Superior temporal gyrus (tissue), 1 donor: ENCODE measurements around the gene PSMD2.

Experiments used
- DNase-seq: peaks from one replicate; pipeline ENCODE4 v3.0.0-alpha.2; 2016; ENCODE audit errors: extremely low spot score

Gene PSMD2

DNA sequence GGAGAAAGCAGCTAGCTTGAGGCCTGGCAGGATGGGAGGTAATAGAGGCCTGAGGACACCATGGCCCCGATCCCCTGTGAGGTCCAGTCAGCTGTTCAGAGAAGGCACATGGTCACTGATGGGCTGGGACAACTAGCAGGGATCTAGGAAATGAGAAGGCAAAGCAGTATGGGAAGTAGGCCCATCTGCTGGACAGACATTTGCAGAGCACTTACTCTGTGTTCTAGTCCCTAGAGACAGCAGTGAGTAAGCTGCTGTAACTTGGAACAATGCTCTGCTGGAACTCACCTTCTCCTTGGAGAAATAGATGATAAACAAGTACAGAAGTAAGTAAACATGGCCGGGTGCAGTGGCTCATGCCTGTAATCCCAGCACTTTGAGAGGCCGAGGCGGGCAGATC is 16.1 kb upstream of the PSMD2 start:
- no peak for DNase-seq

- no peak for DNase-seq
Measured at GRCh38 chr3:184283681-184284080, 15.4 kb upstream of the PSMD2 start.

- DNase-seq = peak; percentile 81
Measured at GRCh38 chr3:184284696-184285095, 14.3 kb upstream of the PSMD2 start.

- DNase-seq = peak; percentile 34
Measured at GRCh38 chr3:184289426-184289938, 9.6 kb upstream of the PSMD2 start.

- no peak for DNase-seq
Measured at GRCh38 chr3:184290331-184290730, 8.7 kb upstream of the PSMD2 start.

DNA sequence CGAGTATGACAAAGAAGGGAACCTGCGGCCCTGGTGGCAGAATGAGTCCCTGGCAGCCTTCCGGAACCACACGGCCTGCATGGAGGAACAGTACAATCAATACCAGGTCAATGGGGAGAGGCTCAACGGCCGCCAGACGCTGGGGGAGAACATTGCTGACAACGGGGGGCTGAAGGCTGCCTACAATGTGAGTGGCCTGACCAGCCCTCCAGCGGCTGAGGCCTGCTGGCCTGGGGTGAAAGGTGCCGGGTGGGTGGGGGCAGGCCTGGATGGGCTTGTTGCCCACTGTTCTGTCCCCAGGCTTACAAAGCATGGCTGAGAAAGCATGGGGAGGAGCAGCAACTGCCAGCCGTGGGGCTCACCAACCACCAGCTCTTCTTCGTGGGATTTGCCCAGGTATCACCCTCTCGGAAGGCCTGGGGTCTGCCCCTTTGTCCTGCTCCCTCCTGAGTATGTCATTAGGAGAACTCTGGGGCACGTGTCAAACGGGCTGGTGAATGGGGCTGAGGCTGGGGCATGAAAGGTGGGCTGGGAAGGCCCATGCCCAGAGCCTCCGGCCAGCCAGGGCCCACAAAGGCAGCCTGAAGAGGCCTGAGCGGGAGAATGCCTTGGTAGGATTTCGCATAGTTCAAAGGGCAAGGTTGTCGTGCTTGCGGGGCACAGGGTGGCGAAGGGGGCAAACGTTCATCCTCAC is 7.8 kb upstream of the PSMD2 start:
- DNase-seq = no peak

DNA sequence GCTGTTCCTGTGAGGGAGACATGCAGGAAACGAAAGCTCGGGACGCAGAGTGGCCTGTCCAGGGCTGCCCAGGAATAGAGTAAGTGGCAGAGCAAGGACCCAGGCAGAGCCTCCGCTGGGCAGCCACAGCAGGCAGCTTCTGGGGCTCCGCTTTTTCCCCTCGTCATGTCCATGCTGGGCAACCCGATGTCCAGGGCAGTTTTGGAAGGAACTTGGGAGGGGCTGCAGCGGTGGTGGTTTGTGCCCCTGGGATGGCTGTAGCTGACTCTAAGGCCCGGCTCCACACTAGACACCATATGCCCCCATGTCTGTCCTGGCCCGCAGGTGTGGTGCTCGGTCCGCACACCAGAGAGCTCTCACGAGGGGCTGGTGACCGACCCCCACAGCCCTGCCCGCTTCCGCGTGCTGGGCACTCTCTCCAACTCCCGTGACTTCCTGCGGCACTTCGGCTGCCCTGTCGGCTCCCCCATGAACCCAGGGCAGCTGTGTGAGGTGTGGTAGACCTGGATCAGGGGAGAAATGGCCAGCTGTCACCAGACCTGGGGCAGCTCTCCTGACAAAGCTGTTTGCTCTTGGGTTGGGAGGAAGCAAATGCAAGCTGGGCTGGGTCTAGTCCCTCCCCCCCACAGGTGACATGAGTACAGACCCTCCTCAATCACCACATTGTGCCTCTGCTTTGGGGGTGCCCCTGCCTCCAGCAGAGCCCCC is 7.1 kb upstream of the PSMD2 start:
- DNase-seq = no peak

DNA sequence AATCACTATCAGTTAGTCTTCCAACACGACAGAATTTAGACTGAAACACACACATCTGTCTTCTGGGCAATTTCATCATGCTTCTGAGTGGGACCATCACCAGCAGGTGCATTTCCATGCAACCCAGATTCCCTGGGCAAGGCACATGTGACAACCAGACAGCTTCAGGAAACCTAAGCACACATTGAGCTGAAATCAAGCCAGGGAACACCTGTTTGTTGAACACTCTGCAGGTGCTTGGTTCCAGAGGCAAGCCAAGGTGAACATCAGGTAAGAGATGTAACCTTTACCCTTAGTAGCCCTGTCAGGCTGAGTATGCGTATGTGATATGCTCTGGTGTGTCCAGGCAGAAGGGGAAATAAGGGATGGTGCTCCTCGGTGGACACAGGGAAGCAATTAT is 3.3 kb upstream of the PSMD2 start:
- DNase-seq = no peak

- DNase-seq = no peak
Measured at GRCh38 chr3:184296616-184297015, 2.4 kb upstream of the PSMD2 start.

GRCh38 chr3:184299488-184300377 is 692 bp downstream of the PSMD2 start:
- no peak for DNase-seq

- DNase-seq = no peak
Measured at GRCh38 chr3:184300378-184300720, 1.3 kb downstream of the PSMD2 start.

DNA sequence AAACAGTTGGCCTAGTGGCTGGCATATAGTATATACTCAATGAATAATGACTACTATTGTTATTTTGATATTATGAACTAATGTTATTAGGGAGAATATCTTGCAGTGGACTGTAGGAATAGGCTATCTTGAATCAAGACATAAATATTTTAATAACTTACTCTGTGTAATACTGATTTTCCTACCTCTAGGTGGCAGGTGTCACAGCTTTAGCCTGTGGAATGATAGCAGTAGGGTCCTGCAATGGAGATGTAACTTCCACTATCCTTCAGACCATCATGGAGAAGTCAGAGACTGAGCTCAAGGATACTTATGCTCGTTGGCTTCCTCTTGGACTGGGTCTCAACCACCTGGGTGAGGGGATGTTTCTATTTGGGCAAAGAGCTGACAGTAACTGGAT is 6.5 kb downstream of the PSMD2 start:
- no peak for DNase-seq

DNA sequence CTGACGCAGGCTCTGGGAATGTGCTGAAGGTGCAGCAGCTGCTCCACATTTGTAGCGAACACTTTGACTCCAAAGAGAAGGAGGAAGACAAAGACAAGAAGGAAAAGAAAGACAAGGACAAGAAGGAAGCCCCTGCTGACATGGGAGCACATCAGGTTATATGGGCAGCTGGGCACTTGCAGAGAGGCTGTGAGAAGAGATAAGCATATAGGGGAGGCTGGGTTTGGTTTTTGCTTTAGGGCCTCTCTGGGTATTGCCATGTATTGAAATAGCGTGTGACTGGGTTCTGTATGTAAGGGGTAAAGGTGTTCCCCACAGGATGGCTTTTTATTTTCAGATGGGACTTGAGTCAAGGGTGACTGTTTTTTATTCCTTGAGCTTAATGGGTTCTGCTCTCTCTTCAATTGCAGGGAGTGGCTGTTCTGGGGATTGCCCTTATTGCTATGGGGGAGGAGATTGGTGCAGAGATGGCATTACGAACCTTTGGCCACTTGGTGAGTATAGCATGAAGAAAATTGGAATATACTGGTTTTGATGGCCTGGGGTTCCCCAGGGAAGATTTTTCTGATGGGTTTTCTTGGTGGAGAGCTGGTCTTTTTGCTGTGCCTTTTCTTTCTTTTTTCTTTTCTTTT is 7.4 kb downstream of the PSMD2 start:
- DNase-seq = no peak

DNA sequence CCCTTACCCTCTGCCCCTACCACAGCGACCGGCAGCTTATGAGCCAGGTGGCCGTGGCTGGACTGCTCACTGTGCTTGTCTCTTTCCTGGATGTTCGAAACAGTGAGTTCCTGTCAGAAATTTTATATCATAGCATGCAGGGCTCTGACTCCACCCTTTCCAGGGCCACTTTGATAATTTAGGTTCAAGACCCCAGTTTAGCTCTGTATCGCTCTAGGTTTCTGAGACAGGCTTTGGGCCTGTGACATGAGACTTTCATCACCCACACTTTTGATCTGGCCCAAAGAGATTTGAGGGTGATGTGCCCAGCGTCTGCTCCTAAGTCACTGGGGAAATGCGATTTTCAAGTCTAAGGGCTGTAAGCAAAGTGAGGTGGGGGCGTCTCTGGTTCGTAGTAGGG is 8.9 kb downstream of the PSMD2 start:
- DNase-seq = no peak

- DNase-seq = no peak
Measured at GRCh38 chr3:184308744-184309143, 9.7 kb downstream of the PSMD2 start.

GRCh38 chr3:184311633-184312032 is 12.6 kb downstream of the PSMD2 start:
- DNase-seq = no peak

GRCh38 chr3:184314363-184314699 is 15.3 kb downstream of the PSMD2 start, which contains the start of gene EIF4G1:
TSS of gene EIF4G1 (plus strand) at chr3:184314606. CDS start at chr3:184315797, 1,191 bp downstream.
- peak; percentile 88 for DNase-seq

DNA sequence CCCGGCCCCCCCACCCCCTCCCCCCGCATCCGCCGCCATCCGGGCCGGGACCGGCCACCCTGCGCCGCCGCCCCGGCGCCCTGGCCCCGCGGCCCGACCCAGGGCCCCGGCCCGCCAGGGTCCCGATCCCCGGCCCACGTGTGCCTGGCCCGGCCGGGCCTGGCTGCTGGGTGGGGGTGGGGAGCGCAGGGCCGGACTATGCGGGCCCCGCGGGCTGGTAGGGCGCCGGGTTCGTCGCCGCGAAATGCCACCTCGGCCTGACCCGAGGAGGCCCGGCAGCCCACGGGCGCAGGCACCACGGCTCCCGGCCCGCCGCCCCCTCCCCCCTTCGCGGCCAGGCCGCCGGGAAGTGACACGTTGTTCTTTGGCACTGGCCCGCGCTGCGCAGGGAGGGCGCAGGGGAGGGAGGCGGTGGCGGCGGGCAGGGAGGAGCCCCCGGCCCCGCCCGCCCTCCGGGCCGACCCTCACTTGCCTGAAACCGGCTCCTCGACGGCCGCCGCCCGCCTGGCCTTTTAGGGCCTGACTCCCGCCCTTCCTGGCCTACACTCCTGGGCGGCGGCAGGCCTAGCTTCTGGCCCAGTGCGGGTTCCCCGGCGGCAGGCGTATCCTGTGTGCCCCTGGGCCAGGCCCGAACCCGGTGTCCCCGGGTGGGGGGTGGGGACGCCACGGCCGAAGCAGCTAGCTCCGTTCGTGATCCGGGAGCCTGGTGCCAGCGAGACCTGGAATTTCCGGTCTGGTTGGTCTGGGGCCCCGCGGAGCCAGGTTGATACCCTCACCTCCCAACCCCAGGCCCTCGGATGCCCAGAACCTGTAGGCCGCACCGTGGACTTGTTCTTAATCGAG is 15.9 kb downstream of the PSMD2 start:
- peak; percentile 22 for DNase-seq

GRCh38 chr3:184315543-184315867 is 16.5 kb downstream of the PSMD2 start:
- no peak for DNase-seq

DNA sequence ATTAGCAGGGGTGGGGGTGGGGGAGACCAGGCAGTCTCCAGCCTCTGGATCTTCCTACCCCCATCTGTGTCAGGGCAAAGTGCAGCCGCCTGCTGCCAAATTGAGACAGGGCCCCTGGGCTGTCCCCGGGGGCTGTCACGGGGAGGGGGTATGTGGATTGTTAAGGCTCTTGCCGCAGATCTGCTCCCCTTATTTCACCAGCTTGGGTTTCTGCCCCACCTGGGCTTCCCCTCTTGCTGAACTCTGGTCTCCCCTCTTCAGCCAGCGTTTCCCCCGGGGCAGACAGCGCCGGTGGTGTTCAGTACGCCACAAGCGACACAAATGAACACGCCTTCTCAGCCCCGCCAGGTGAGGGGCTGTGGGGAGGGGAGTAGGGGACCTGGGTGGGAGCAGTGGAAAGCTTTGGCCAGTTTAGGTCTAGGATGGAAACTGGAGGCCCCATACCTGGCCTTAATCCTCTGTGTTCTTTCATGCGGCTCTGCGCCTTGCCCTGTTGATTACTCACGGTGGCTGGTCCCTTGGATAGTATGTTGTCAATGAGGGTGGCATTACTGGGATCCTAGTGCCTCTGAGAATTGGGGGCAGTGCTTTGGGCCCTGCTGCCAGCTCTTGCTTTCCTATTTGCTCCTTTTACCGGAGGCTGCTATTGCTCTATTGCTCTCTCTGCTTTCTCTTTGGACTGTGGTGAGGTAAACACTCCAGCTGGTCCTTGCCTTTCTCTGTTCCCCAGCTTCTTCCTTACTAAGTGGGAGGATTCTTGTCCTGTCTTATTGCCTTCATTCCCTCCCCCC is 17.0 kb downstream of the PSMD2 start:
- DNase-seq = no peak
